NCI-H1436 (cell line): ENCODE results near the gene TBX4.

Source experiments
- DNase-seq: peaks from one replicate; lab custom pipeline; 2025; lab: John Stamatoyannopoulos, UW

TBX4 gene

DNA sequence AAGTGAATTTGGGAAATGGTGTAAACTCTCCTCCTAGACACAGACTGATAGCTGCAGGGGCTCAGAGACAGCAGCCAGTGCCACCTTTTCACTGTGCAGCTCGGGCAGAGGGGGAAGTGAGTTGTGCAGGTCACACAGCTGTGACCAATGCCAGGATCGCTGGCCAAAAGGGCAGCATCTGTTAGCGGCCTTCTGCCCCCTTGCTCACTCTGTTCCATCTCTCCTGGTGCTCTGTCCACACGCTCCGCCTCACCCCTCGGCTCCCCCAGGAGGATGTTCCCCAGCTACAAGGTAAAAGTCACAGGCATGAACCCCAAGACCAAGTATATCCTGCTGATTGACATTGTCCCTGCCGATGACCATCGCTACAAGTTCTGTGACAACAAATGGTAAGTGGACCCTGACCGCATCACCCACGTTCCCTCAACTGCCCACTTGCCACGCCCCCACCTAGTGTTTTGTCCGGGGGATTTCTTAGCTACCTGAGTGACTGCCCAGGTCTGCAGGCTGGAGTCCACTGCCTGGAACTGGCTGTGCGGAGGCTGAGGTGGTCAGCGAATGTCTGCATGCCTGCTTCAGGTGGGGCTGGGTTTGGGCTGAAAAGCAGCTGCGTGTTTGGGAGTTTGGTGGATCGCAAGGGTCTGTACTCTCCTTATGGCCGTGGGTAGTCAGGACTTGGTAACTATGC lies 13.5 kb downstream of the TBX4 start:
- no peak for DNase-seq

DNA sequence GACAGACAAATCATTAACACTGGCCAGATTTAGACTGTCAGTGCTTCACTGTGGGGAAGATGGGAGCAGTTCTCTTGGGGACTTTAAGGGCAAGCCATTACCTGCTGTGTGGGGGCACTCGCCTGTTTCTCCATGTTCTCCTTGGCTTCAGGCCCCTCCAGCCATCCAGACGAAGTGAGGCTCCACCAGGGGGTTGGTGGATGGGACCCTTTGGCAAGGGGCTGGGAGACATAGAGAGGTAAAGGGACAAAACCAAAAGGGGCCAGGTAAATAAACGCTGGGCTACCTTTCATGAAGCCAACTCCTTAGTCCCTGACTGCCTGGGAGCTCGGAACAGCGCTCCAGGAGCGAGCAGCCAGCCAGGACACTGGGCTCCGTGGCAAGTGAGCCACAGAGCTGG lies 14.0 kb downstream of the TBX4 start:
- DNase-seq, result no peak

DNA sequence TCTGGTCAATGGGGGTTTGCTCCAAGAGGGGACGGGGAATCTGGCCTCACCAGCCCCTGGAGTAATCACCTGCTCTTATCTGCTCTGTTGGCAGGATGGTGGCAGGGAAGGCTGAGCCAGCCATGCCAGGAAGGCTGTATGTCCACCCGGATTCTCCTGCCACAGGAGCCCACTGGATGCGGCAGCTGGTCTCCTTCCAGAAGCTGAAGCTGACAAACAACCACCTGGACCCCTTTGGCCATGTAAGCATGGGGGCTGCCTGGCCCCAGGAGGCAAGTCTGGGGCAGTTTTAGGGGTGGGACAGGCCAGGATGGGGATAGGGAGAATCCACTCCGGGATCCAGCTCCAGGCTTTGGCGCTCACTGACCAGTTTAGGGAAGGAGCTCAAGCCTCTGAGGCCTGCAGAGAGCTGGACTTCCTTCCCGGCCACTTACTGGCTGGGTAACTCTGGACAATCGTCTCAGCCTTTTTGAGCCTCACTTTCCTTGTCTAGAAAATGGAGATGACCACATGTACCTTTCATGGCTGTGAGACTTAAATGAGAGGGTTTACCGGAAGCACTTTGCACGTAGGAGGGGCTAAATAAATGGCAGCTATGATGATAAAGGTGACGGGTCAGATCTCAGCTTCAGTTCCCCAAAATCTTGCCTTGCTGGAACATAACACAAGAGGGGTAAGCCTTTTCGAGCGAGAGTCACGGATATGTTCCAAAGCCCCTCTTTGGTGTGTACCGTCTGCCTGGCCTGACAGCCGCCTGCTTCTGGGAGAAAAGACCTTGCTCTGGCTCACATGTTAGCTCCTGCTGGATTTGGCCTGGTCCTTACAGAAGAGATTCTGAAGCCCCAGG lies 15.4 kb downstream of the TBX4 start:
- no peak for DNase-seq

DNA sequence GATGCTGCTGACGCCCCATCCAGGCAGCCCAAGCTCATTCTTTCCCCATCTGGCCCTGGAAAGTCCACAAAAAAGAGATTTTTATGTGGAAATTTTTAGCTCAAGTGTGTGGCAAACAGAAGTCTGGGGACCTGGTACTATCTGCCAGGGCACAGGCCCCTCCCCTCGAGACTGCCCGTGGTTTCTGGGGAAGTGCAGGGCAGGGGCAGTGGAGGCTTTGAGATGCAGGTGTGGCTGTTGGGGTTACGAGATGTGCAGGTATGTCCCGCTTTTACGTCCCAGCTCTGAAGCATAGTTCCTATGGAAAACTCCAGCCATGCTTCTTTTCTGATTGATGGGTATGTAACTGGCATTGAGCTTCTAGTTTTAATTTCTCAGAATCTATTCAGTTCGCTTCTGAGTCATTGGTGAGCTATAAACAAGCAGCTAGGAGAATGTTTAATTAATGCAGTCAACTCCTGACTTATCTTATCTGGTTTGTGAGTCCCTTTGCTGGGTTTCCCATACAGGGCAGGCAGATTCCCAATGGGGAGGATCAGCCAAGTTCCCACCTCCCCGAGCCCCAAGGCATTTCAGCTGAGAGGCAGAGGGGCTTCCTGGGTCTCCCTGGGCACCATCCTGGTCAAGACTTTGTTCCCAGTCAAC lies 16.2 kb downstream of the TBX4 start:
- no peak for DNase-seq

DNA sequence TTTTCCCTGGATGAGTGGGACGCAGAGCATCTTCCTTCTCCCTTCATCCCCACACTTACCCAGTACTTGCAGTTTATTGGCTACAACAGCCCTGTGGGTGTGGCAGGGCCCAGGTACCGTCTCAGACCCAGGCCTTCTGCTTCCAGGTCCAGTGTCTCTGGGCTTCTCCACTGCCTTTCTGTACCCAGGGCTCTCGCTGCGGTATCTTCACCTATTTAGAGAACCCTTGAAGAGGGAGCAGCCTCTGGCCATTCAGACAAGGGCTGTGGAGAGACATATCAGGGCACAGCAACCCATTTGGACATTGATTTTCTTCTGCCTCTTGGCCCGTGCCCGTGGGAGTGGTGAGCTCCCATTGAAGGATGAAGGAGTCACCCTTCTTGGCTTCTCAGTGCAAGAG lies 17.3 kb downstream of the TBX4 start:
- DNase-seq, result no peak

DNA sequence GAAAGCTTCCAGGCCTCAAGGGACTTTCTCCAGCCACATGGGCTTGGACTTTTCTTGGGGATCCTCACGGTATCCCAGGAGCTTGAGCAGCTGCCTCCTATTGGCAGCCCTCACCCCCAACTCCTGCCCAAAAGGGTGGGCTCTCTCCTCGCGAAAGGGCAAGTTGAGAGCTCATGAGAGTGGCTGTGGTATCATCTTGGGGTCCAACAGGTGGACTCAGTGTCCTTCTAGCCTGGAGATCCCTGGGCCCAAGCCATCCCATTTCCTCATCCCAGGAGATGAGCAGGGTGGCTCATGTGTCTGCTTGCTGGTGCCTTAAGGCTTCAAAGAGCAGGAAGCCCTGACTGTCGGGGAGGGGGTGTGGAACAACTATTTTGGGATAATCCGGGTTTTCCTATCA lies 17.7 kb downstream of the TBX4 start:
- no peak for DNase-seq

DNA sequence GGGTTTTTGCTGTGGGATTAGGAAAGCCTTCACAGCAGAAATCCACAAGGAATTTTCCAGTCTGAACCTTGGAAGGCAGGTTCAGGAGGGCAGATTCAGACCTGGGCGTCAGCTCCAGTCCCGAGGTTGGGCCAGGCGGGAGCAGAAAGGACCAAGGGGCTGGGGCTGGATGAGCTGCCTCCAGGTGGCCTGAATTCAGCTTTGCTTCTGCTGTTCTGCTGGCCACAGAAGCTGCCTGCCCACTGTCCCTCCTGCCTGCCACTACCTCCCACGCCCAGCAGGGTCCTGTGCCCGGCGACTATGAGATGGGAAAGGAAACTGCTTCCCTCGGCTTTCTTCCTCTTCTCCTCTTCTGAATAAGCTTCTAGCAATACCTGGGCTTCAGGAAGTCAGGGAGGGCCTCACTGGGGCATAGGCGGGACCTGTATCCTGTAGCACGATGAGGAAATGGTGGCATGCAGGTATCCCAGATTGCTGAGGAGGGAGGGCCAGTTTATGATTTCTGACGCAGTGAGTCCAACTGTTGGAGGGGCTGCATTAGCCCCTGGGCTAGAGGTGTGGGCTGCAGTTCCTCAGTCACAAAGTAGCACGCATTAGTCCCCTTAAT lies 18.4 kb downstream of the TBX4 start:
- no peak for DNase-seq

DNA sequence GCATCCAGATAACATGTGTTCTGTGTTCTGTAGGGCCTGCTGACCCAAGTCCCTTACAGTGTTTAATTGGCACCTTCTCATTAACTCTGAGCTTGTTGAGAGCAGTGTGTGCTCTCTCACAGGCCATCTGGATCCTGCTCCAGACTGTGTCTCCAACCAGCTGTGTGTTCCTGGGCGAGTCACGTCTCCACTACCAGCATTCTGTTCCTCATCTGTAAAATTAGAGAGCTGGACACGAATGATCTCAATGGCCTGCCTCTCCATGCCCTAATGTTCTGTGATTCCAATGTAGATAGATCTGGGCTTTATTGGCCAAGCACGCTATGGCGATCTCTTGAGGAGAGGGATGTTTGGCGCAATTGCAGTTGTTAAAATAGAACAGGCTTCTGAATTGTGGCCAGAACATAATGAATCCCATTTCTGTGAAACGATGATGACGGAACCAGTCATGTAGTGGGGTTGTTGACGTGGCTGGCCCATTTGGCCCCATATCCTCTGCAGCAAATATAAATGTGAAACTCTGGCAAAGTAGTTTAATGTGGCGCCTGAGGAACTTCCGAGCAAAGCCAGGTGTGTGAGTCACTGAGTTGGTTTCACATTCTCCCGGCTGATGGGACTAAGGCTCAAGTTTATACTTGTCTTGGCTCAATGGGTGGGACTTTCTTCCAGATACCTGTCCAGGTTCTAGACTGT lies 22.2 kb downstream of the TBX4 start:
- DNase-seq, result no peak

DNA sequence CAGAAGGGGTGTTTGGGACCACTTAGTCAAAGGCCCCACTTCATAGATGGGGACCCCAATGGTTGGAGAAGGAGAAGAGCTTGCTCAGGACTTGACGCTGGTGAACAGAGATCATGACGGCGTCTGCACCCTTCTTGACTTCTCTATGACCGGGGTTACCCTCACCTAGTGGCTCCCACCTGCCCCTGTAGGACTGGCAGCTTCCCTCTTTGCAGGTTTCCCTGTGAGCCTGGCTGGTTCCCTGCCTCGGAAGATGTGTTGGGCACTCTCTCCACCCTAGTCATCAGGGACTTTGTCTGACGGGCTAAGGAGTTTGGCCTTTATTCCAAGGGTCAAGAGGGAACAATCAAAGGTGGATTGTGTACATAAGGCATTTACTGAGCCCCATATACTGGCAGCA lies 22.7 kb downstream of the TBX4 start:
- DNase-seq, result no peak

DNA sequence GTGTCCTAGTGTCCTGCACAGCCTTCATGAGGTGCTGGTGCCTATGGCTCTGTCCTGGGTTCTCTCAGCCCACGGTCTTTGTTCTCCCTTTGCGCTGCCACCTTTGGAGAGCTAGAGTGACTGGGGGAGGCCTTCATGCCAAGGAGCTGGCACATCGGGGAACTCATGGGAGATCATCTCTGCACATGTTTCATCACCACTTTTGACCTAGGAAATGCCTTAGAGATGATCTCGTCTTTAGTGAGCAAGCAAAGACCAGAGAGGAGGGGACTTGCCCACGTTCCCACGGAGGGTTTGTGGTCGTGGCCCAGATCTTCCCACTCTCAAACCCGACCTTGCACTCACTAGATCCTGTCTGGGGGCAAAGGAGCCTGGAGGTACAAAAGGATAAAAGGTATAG lies 23.5 kb downstream of the TBX4 start:
- no peak for DNase-seq

DNA sequence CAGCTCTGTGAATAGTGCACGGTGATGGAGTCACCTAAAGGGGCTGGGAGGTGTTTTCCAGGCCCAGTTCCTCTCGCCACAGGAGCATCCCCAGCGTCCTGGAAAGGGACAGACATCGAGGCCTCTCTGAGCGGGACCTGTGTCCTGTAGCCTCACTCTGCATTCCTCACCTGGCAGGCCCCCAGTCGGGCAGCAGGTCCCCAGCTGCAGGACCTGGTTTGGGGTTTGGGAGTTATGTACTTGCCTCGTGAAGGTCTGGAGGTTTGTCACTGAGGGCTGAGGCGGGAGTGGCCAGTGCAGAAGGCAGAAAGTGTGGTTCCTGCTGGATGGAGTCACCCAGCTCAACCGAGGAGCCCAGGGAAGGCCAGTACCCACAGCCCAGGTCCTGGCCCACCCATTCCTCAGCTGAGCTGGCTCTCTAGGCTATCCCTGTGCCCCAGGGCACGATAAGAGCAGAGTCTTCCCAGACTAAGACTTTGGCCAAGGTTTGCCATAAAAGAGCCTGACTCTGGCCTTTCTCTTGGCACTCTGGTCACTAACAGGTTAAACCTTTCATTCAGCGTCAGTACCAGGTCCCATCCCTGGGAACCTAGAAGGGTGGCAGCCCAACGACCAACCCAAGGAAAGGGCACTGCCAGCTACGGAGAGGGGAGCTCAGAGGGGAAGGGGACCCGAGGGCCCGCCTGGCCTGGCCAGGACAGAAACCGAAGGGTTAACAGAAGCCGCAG lies 24.4 kb downstream of the TBX4 start:
- DNase-seq, result no peak

DNA sequence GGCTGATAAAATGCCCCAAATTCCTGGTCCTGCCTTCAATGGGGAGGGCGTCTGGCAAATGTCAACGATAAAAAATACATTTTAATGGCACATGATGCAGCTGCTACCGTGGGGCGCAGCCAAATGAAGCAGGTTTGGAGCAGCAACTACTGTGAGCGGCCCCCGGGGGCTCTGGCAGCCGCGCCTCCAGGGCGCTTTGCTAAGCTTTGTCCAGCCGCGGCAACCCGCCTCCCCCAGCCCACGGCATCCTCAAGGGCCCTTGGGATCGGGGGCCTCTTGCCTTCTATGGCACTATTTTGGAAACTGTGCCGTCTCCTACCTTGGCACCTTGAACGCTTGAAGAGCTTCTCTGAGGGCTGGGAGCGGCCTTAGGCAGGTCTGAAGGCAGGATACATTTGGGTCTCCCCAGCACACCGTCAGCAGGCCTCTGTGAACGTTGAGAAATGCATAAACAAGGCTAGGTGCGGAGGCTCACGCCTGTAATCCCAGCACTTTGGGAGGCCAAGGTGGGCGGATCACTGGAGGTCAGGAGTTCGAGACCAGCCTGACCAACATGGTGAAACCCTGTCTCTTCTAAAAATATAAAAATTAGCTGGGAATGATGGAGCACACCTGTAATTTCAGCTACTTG lies 25.1 kb downstream of the TBX4 start:
- DNase-seq, result no peak

DNA sequence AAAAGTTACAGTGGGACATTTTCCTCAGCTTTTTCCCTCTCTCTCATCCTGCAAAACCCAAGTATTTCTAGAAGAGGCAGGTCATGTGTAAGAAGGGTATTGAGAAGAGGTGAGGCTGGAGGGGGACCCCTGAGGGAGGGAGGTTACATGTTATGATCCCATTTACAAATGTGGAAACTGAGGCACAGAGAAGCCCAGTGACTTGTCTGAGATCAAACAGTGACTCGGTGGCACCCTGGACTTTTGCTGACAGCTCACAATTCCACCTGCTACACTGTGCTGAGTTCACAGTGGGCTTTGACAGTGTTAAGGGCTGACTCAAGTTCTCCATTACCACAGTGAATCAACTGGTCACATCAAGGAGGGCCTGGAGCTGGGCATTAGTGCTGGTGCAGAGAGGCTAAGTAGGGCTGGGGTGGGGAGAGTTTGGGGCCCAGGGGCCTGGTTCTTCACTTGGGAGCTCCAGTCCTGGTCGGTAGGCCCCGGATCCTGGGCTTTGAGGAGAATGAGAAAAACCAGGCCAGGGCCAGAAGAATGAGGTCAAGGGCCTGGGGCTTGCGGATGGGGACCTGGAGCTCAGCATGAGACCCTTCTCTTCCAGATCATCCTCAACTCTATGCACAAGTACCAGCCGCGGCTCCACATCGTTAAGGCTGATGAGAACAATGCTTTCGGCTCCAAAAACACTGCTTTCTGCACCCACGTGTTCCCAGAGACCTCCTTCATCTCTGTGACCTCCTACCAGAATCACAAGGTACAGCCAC lies 26.0 kb downstream of the TBX4 start:
- DNase-seq, result no peak

DNA sequence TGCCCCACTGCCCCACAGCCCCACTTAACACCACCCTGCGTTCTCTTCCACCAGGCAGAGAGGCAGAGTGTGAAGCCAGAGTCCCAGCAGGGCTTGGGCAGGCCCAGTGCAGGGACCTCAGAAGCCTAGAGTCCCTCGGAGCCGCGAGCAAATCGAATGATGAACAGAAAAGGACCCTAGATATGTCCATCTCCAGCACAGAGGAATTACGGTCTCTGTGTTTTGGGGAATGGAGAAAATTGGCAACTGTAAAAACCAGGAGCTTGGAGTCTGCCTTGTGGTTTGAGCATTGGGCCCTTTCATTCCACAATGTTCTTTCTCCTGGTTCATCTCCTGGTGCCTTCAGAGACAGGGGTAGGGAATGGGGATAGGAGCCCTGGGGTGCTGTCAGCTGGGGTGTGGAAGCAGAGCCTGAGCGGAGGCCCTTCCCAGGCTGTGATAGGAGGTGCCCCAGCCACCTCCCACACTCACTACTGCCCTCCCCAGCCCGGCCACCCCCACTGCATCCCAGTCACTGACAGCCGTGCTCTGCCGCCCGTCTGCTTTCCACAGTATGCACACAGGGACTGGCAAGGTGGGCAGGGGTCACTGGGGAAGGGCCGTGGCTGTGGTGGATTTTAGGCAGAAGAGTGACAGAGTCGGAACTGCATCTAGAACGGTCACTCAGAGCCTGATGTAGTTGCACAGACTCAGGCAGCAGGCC lies 26.7 kb downstream of the TBX4 start:
- no peak for DNase-seq

DNA sequence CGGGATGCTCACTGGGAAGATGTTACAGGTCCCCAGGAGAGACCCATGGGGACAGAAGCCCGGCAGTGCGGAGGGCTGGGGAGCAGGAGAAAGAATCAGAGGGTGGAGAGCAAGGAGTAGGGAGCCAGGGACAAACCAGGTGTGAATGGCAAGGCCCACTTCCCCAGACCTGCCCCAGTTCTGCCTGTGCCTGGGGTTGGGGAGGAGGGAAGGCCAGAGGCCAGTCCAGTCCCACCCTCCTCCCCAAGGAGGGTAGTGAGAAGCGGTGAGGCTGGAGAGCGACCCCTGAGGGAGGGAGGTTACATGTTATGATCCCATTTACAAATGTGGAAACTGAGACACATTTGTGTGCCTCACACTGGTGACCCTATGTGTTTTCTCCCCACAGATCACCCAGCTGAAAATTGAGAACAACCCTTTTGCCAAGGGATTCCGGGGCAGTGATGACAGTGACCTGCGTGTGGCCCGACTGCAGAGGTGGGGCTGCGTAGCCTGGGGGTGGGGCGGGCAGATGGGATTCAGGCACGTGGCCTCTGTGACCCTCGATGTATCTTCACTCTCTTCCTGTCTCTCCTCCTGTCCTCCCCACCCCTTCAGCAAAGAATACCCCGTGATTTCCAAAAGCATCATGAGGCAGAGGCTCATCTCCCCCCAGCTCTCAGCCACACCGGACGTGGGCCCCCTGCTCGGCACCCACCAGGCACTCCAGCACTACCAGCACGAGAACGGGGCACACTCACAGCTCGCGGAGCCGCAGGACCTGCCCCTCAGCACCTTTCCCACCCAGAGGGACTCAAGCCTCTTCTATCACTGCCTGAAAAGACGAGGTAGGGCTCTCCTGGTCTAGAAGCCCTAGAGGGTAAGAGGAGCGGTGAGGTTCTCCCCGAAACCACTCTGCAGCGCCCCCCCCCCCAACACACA lies 27.5 kb downstream of the TBX4 start:
- DNase-seq, result no peak

DNA sequence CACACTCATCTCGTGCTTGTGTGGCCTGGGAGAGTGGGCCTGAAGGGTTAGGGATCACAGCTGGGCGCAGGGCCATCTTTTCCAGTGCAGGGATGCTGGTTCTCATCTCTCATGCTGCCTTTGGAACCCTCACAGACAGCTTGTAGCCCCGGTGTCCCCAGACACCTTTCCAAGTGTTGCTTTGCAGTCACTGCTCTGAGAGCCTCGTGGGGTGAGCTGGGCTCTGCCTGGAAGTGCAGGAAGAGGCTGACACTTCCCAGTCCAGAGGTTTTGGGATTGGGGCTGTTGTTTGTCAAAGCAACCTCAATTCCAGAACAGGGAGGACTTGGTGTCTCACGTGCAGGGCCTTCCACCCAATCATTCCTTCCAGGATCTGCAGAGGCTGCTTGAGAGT lies 28.2 kb downstream of the TBX4 start:
- DNase-seq, result no peak

DNA sequence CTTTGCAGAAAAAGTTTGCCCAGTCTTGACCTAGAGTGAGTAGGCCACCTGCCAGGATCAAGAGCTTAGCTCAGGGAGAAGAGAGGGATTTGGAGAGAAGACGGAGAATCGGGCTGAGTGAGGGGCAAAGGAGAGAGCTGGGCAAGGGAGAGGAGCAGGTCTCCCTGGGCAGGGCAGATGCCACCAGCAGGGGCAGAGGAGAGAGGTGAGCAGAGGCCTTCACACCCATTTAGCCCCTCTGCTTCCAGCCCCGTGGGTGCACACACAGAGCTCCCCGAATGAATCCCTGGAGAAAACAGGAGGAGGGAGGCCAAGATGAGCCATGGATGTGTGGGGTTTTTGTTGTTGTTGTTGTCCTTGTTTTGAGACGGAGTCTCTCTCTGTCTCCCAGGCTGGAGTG lies 29.2 kb downstream of the TBX4 start:
- DNase-seq, result no peak

DNA sequence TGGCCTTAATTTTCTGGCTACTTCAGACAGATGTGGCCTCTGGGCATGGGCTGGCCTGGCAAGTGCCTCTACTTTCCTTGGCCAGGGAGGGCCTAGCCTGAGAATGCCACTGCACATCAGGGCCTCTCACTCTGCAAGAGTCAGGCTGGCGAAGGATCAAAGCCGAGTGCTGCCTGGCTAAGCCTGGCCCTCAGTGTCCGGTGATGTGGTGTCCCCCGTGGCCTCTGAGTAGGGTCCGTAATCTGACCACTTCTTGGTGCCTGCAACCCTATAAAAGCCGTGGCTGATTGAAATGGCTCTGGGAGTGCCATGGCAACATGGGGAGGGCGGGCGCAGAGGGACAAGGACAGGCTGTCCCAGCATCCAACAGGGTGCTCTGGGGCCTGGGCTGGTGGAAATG lies 30.2 kb downstream of the TBX4 start:
- no peak for DNase-seq

DNA sequence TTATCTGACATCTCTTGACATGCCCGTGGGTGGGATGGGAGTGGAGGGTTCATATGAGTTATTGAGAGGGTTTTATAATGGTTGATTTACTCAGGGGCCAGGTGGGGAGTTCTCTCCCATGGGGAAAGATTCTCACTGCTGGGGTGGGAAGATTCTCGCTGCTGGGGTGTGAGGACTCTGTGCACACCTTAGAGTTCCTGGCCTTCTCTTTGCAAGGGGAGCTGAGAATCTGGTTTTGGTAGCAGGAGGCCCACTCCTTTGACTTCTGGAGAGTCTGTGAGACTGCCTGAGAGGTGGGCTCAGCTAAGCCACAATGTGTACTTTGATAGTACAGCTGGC lies 31.5 kb downstream of the TBX4 start:
- no peak for DNase-seq
